Mesendoderm (in vitro differentiated cells): ENCODE results near the gene SOX1.

Source experiments
- DNase-seq: peaks from one replicate; pipeline ENCODE4 v3.0.0; 2013
- H2AK5ac ChIP-seq: 2 replicates; pipeline ENCODE4 v1.6.1; 2013; ENCODE audit warnings: low read length, inconsistent platforms
- H2BK120ac ChIP-seq: 2 replicates; pipeline ENCODE4 v1.6.1; 2013; ENCODE audit warnings: low read depth, mild to moderate bottlenecking, low read length, moderate library complexity, mixed read lengths
- H2BK15ac ChIP-seq: replicated peaks from 2 replicates; pipeline ENCODE4 v1.6.1; 2013; ENCODE audit warnings: low read depth, mild to moderate bottlenecking, moderate library complexity
- H2BK5ac ChIP-seq: 2 replicates; pipeline ENCODE4 v1.6.1; 2013; ENCODE audit warnings: low read length, inconsistent platforms
- H3K18ac ChIP-seq: 2 replicates; pipeline ENCODE4 v1.6.1; 2013; ENCODE audit warnings: mild to moderate bottlenecking, low read length, mixed read lengths
- H3K23ac ChIP-seq: one replicate; pipeline ENCODE4 v1.6.1; 2013; ENCODE audit warnings: low read length
- H3K27ac ChIP-seq: 2 replicates; pipeline ENCODE4 v1.5.1; 2013; ENCODE audit warnings: low read depth, mild to moderate bottlenecking, inconsistent platforms, low read length, moderate library complexity
- H3K27me3 ChIP-seq: 2 replicates; pipeline ENCODE4 v1.6.1; 2013; ENCODE audit warnings: low read length, control low read depth, mild to moderate bottlenecking, inconsistent platforms; ENCODE audit not compliant: insufficient read depth, poor library complexity
- H3K36me3 ChIP-seq: 2 replicates; pipeline ENCODE4 v1.6.1; 2013; ENCODE audit warnings: low read length, inconsistent platforms; ENCODE audit not compliant: control insufficient read depth, insufficient read depth
- H3K4ac ChIP-seq: one replicate; pipeline ENCODE4 v1.6.1; 2013; ENCODE audit warnings: low read depth, mild to moderate bottlenecking, low read length, moderate library complexity
- H3K4me1 ChIP-seq: 2 replicates; pipeline ENCODE4 v1.6.1; 2013; ENCODE audit warnings: low read depth, low read length, inconsistent platforms; ENCODE audit not compliant: control insufficient read depth
- H3K4me2 ChIP-seq: 2 replicates; pipeline ENCODE4 v1.6.1; 2013; ENCODE audit warnings: low read length
- H3K4me3 ChIP-seq: 2 replicates; pipeline ENCODE4 v1.5.1; 2013; ENCODE audit warnings: mild to moderate bottlenecking, low read length
- H3K56ac ChIP-seq: one replicate; pipeline ENCODE4 v1.6.1; 2013; ENCODE audit warnings: low read length
- H3K79me1 ChIP-seq: 2 replicates; pipeline ENCODE4 v1.6.1; 2013; ENCODE audit warnings: low read length, inconsistent platforms
- H3K79me2 ChIP-seq: 2 replicates; pipeline ENCODE4 v1.6.1; 2013; ENCODE audit warnings: mild to moderate bottlenecking, low read length; ENCODE audit not compliant: control insufficient read depth, insufficient read depth
- H3K9ac ChIP-seq: 2 replicates; pipeline ENCODE4 v1.6.1; 2013; ENCODE audit warnings: low read length, inconsistent platforms
- H4K5ac ChIP-seq: one replicate; pipeline ENCODE4 v1.6.1; 2013; ENCODE audit warnings: low read length
- H4K8ac ChIP-seq: one replicate; pipeline ENCODE4 v1.6.1; 2013; ENCODE audit warnings: low read depth, mild to moderate bottlenecking, control low read depth, low read length, moderate library complexity
- WGBS: extraction: QIAGEN DNeasy Blood & Tissue Kit; methylation state at CpG from one replicate; pipeline ENCODE4 v1.1.7; 2013; ENCODE audit warnings: low lambda C conversion rate, missing lambda C conversion rate; ENCODE audit not compliant: insufficient coverage; ENCODE audit errors: extremely low coverage; 5-methylcytosine and 5-hydroxymethylcytosine counted together

Gene SOX1

GRCh38 chr13:112069845-112070251 is 2.9 kb downstream of the SOX1 start:
- no peak overlapping the region for H2BK15ac ChIP-seq
- no peak overlapping the region for H3K4me2 ChIP-seq
- no peak overlapping the region for H4K5ac ChIP-seq
- H3K18ac ChIP-seq: no peak overlapping the region
- WGBS: no CpG with 5 or more reads among the region's 17 CpGs
- no peak overlapping the region for H3K23ac ChIP-seq
- peaks cover 64% of the 10 kb centered on the region for H3K27me3 ChIP-seq
- H4K8ac ChIP-seq: no peak overlapping the region
- no peak overlapping the region for H3K56ac ChIP-seq
- no peaks in the 10 kb centered on the region for H3K36me3 ChIP-seq
- no peaks in the 10 kb centered on the region for H3K4me1 ChIP-seq
- no peak overlapping the region for H3K4me3 ChIP-seq
- no peak overlapping the region for H2AK5ac ChIP-seq
- H3K27ac ChIP-seq: no peak overlapping the region
- no peak overlapping the region for H3K9ac ChIP-seq
- H3K4ac ChIP-seq: no peak overlapping the region
- no peak overlapping the region for H2BK5ac ChIP-seq
- no peak overlapping the region for H2BK120ac ChIP-seq
- H3K79me1 ChIP-seq: no peaks in the 10 kb centered on the region
- no peak for DNase-seq
- no peaks in the 10 kb centered on the region for H3K79me2 ChIP-seq

GRCh38 chr13:112071102-112071722 is 4.3 kb downstream of the SOX1 start:
- Histone ChIP-seq H3K18ac (no peak overlapping the region), H4K8ac (no peak overlapping the region), H3K79me2 (no peaks in the 10 kb centered on the region), H3K36me3 (no peaks in the 10 kb centered on the region), H3K27me3 (peaks cover 66% of the 10 kb centered on the region), H2BK15ac (no peak overlapping the region), H2BK5ac (no peak overlapping the region), H3K4ac (no peak overlapping the region), H3K56ac (no peak overlapping the region), H3K27ac (no peak overlapping the region), H3K79me1 (no peaks in the 10 kb centered on the region), H3K4me1 (no peaks in the 10 kb centered on the region), H3K23ac (peak overlapping the region; percentile 80), H3K4me2 (no peak overlapping the region), H4K5ac (no peak overlapping the region), H2AK5ac (no peak overlapping the region), H2BK120ac (no peak overlapping the region), H3K4me3 (no peak overlapping the region), H3K9ac (no peak overlapping the region)
- DNase-seq: no peak
- no CpG with 5 or more reads among the region's 13 CpGs for WGBS

- no peak overlapping the region for H2BK5ac ChIP-seq
- H3K18ac ChIP-seq: peak overlapping the region; percentile 61
- H3K4me3 ChIP-seq: no peak overlapping the region
- H4K5ac ChIP-seq: no peak overlapping the region
- no peak overlapping the region for H3K27ac ChIP-seq
- no peaks in the 10 kb centered on the region for H3K4me1 ChIP-seq
- H3K79me1 ChIP-seq: no peaks in the 10 kb centered on the region
- H3K79me2 ChIP-seq: no peaks in the 10 kb centered on the region
- no peak overlapping the region for H2BK15ac ChIP-seq
- H3K9ac ChIP-seq: no peak overlapping the region
- DNase-seq: no peak
- no peak overlapping the region for H2AK5ac ChIP-seq
- H4K8ac ChIP-seq: no peak overlapping the region
- no CpG with 5 or more reads among the region's 59 CpGs for WGBS
- no peak overlapping the region for H3K4ac ChIP-seq
- H3K36me3 ChIP-seq: no peaks in the 10 kb centered on the region
- no peak overlapping the region for H2BK120ac ChIP-seq
- H3K27me3 ChIP-seq: peaks cover 69% of the 10 kb centered on the region
- H3K4me2 ChIP-seq: peak overlapping the region; percentile 13
- no peak overlapping the region for H3K56ac ChIP-seq
- H3K23ac ChIP-seq: no peak overlapping the region
Observed at GRCh38 chr13:112071723-112072533, 5.0 kb downstream of the SOX1 start.

GRCh38 chr13:112072534-112073244 is 5.7 kb downstream of the SOX1 start:
- no CpG with 5 or more reads among the region's 77 CpGs for WGBS
- Histone ChIP-seq H4K5ac (no peak overlapping the region), H4K8ac (no peak overlapping the region), H3K4me1 (no peaks in the 10 kb centered on the region), H3K4ac (no peak overlapping the region), H2BK120ac (no peak overlapping the region), H3K4me2 (peak overlapping the region; percentile 65), H2AK5ac (no peak overlapping the region), H3K27me3 (peaks cover 64% of the 10 kb centered on the region), H3K9ac (peak overlapping the region; percentile 18), H3K18ac (peak overlapping the region; percentile 61), H3K23ac (no peak overlapping the region), H2BK5ac (no peak overlapping the region), H3K4me3 (peak overlapping the region; percentile 10), H3K27ac (no peak overlapping the region), H3K79me1 (no peaks in the 10 kb centered on the region), H3K36me3 (no peaks in the 10 kb centered on the region), H3K79me2 (no peaks in the 10 kb centered on the region), H2BK15ac (no peak overlapping the region), H3K56ac (peak overlapping the region; percentile 51)
- DNase-seq: peak; percentile 88

GRCh38 chr13:112073245-112074138 is 6.5 kb downstream of the SOX1 start:
- Histone ChIP-seq H4K5ac (no peak overlapping the region), H3K27ac (no peak overlapping the region), H3K4me1 (no peaks in the 10 kb centered on the region), H2AK5ac (no peak overlapping the region), H3K9ac (no peak overlapping the region), H3K23ac (no peak overlapping the region), H3K4me2 (peak overlapping the region; percentile 65), H3K18ac (no peak overlapping the region), H3K27me3 (peaks cover 64% of the 10 kb centered on the region), H3K79me2 (no peaks in the 10 kb centered on the region), H2BK120ac (no peak overlapping the region), H3K36me3 (no peaks in the 10 kb centered on the region), H2BK15ac (no peak overlapping the region), H3K4ac (no peak overlapping the region), H4K8ac (no peak overlapping the region), H3K56ac (peak overlapping the region; percentile 51), H3K79me1 (no peaks in the 10 kb centered on the region), H3K4me3 (no peak overlapping the region), H2BK5ac (no peak overlapping the region)
- no CpG with 5 or more reads among the region's 77 CpGs for WGBS
- DNase-seq: peak; percentile 77
